Stimulated activated CD4-positive, alpha-beta T cell treated with anti-CD3 and anti-CD28 coated beads, Interleukin-2, amount 100 ng/mL, for 4 hours (primary cell): ENCODE results near the gene RAD9A.
A peak's percentile ranks its signal among the peaks of the same experiment; 100 is the strongest.

ENCODE experiments used
- DNase-seq: peaks from one replicate; pipeline ENCODE4 v3.0.0-alpha.2; 2020; ENCODE audit warnings: low read depth

The RAD9A gene

DNA sequence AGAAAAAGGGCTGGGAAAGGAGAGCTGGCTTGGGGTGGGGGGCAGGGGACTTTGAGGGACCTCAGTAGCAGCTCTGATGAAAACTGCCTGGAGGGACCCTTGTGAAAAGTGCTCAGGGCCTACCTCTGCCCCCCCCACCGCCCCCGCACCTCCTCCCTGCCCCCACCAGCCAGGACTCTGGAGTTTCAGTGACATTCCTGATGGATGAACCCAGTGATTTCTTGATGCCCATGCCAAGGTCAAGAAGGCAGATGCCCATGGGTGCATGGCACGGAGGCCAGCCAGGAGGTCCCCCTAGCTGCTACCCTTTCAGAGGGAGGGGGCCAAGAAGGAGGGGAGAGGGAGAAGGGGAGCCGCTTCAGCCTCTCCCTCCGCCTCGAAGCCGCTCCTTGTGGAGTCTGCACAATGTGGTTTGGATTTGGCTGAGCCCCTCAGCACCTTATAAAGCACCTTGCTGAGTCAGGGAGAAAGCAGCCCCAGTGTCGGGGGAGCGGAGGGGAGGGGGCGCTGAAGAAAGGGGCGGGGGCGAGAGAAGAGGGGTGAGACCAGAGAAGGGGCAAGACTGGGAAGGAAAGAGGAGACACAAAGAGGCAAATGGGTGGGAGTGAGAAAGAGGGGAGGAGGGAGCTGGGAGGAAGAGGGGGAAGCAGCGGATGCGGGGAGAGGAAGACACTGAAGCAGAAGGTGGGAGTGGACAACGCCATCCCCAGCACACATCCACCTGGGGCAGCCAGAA lies 16.3 kb upstream of the RAD9A start:
- DNase-seq = no peak

GRCh38 chr11:67376063-67376820 lies 15.5 kb upstream of the RAD9A start:
- DNase-seq = no peak

GRCh38 chr11:67376873-67377808 lies 14.6 kb upstream of the RAD9A start:
- no peak for DNase-seq

- DNase-seq = no peak
Measured at GRCh38 chr11:67378544-67378943, 13.2 kb upstream of the RAD9A start.

DNA sequence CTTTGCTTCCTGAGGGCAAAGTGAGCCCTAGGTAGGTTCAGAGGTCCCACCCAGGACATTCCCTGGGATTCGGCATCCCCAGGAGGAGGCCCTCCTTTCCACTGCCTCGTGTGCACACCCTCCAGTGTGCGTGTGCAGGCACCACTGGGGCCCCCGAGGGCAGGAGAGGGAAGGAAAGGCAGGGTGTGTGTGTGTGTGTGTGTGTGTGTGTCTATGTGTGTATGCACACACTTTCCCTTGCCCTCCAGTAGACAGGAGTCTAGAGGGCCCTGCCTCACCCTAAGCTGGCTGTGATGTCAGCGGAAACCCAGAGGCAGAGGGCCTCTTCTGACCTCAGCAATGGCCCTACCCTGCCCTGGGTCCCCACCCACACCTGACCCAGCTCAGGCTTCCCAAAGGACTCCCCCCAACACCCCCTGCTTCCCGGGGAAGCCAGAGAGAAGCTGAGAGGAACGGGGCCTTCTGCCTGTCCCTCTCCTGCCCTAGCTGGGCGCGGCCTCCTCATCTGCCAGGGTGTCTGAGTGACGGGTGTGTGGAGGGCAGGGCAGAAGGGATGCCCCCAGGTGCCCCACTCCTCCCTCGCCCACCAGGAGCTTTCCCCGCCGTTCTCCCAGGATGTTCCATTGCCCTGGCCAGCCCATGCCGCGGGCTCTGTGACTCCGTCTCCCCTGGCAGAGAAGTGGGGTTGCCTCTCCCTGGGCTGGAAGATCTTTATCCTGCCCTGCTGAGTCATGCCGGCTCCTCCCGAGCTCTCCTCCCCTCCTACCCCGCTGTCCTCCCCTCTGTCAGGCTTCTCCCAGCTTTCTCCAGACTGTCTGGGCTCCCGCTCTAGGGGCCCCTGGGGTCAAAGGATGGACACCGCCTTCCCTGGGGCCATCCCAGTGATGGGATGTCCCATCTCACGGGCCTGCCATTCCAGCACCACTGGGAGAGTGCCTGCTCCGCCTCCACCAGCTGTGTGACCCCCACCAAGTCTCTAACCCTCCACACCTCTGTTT lies 12.4 kb upstream of the RAD9A start:
- DNase-seq = no peak

- no peak for DNase-seq
Measured at GRCh38 chr11:67381244-67381972, 10.4 kb upstream of the RAD9A start.

- DNase-seq = peak; percentile 71
Measured at GRCh38 chr11:67382276-67383136, 9.3 kb upstream of the RAD9A start.

- no peak for DNase-seq
Measured at GRCh38 chr11:67384851-67385366, 6.9 kb upstream of the RAD9A start.

GRCh38 chr11:67387069-67387468 lies 4.7 kb upstream of the RAD9A start:
- DNase-seq = no peak

GRCh38 chr11:67387518-67387917 lies 4.3 kb upstream of the RAD9A start:
- no peak for DNase-seq

DNA sequence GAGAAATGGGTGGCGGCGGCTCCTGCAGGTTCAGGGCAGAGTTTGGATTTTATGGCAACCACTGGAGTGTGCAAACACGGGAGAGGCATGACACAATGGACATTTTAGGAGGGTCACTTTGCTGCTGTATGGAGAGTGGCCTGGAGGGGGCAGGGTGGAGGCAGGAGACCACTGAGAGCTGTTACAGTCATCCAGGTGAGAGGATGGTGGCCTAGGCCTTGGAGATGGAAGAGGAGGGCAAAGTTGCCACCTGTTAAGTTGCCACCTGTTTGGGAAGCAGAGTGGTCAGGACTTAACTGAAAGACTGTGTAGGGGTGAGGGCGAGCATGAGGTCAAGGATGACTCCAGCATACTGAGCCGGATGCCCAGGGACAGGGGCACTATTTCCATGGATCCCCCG lies 2.3 kb upstream of the RAD9A start:
- DNase-seq = peak; percentile 36

GRCh38 chr11:67390947-67391303 lies 861 bp upstream of the RAD9A start:
- no peak for DNase-seq

DNA sequence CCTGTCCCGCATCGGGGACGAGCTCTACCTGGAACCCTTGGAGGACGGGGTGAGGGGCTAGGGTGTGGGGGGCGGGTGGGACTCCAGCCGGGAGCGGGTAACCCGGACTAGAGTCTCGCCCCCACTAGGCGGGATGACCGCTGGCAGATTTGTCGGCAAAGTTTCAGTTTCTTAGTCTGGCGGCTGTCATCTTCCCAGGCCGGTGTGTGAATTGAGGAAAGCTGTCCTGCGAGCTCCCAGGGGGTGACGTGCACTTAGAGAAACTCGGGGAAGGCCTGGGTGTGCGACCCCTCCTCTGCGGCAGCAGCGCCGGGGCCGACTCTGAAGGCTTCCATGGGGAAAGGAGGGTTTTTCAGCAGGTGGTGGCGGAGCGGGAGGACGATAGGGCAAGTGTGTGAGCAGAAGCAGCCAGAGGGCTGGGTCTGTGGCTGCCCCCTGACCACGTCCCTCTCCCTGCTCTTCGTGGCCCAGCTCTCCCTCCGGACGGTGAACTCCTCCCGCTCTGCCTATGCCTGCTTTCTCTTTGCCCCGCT lies 463 bp downstream of the RAD9A start:
- no peak for DNase-seq

- DNase-seq = no peak
Measured at GRCh38 chr11:67393437-67393836, 1.7 kb downstream of the RAD9A start.

GRCh38 chr11:67393990-67394389 lies 2.2 kb downstream of the RAD9A start:
- DNase-seq = no peak

DNA sequence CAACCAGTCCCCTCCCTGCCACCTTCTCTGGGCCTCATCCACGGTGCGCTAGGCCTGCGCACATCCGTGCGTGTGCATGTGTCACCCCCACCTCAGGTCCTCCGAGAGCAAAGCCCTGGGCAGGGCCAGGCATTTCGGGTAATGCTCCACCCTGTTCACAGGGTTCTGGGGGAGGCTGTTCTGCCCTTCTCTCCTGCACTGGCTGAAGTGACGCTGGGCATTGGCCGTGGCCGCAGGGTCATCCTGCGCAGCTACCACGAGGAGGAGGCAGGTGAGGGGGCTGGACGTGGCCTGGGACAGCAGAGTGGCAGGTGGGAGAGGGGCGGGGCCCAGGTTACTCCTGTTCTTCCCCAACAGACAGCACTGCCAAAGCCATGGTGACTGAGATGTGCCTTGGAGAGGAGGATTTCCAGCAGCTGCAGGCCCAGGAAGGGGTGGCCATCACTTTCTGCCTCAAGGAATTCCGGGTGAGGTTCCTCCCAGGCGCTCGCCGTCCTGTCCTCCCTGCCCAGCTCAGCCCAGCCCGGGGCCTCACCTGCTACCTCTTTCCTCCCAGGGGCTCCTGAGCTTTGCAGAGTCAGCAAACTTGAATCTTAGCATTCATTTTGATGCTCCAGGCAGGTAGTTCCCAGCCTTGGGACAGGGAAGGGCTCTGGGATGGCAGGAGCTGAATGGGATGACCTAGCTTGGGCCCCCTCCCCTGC lies 3.9 kb downstream of the RAD9A start:
- DNase-seq = no peak

GRCh38 chr11:67396259-67396581 lies 4.4 kb downstream of the RAD9A start:
- no peak for DNase-seq

DNA sequence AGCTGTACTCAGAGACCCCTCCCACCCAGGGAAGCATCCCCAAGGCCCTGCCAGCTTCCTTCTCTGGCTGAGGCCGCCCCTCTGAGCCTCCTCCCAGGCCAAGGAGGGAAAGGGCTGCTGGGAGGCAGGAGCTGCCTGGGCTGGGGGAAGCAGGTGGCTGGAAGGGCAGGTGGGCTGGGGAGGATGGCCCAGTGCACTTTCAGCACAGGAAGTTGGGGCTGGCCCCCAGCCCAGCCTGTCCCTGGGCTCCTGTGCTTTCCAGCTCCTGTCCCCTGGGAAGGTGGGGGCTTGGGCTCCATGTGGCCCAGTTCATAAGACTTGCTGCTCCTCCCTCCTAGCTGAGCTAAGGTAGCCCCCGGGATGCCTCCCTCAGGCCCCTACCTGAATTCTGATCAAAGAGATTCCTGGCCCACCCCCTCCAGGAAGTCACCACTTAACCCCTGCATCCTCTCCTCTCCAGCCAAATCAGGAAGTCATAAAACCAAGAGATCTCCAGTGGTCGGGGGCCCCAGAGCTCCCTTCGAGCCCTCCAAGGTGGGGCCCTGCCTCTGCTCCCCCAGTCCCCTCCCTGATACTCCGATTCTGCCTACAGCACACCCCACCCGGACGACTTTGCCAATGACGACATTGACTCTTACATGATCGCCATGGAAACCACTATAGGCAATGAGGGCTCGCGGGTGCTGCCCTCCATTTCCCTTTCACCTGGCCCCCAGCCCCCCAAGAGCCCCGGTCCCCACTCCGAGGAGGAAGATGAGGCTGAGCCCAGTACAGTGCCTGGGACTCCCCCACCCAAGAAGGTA lies 5.0 kb downstream of the RAD9A start:
- DNase-seq = no peak
